Epithelial cell of esophagus (primary cell): Measurements from ENCODE around the gene GUCY1A2.
"Not testable (repeated sequence)": the region's sequence is repeated elsewhere in the genome, so short reads cannot be mapped to it uniquely, and the experiment has no call there.

ENCODE experiments used
- DNase-seq: peaks from one replicate; pipeline ENCODE4 v3.0.0; 2010; ENCODE audit warnings: low read depth
- H3K4me3 ChIP-seq: 2 replicates; pipeline ENCODE4 v1.5.1; 2011; ENCODE audit warnings: mild to moderate bottlenecking, low read length, control low read depth
- CTCF ChIP-seq: IDR thresholded peaks from 2 replicates; pipeline ENCODE4 v1.5.1; 2011; ENCODE audit warnings: low read depth, mild to moderate bottlenecking, low read length, control low read depth, inconsistent platforms; ENCODE audit not compliant: insufficient read depth; ENCODE audit errors: missing control alignments

The GUCY1A2 gene

GRCh38 chr11:106914409-106914808 is 103.9 kb downstream of the GUCY1A2 start:
- no peak for DNase-seq
- no peak overlapping the region for H3K4me3 ChIP-seq
- no peak for TF ChIP-seq CTCF

- no peak for TF ChIP-seq CTCF
- DNase-seq = no peak
- H3K4me3 ChIP-seq = no peak overlapping the region
Observed at GRCh38 chr11:106913141-106913540, 105.1 kb downstream of the GUCY1A2 start.

- TF ChIP-seq CTCF = no peak
- DNase-seq = peak; percentile 10
Observed at GRCh38 chr11:106904826-106905225, 113.5 kb downstream of the GUCY1A2 start.

GRCh38 chr11:106889718-106890117 is 128.6 kb downstream of the GUCY1A2 start:
- TF ChIP-seq CTCF = no peak
- no peak for DNase-seq

More at GRCh38 chr11:106904826-106905225, 113.5 kb downstream of the GUCY1A2 start:
- no peak overlapping the region for H3K4me3 ChIP-seq

GRCh38 chr11:106888386-106888785 is 129.9 kb downstream of the GUCY1A2 start:
- no peak overlapping the region for H3K4me3 ChIP-seq
- DNase-seq = no peak
- TF ChIP-seq CTCF = no peak

More at GRCh38 chr11:106889718-106890117, 128.6 kb downstream of the GUCY1A2 start:
- no peak overlapping the region for H3K4me3 ChIP-seq

GRCh38 chr11:106883693-106884092 is 134.6 kb downstream of the GUCY1A2 start:
- H3K4me3 ChIP-seq, DNase-seq: not testable (repeated sequence)

GRCh38 chr11:106879832-106880546 is 138.3 kb downstream of the GUCY1A2 start:
- TF ChIP-seq CTCF = no peak
- DNase-seq = no peak

More at GRCh38 chr11:106879832-106880546, 138.3 kb downstream of the GUCY1A2 start:
- H3K4me3 ChIP-seq = no peak overlapping the region
